ENCODE data around the gene OLFML2B.

Gene OLFML2B

DNA sequence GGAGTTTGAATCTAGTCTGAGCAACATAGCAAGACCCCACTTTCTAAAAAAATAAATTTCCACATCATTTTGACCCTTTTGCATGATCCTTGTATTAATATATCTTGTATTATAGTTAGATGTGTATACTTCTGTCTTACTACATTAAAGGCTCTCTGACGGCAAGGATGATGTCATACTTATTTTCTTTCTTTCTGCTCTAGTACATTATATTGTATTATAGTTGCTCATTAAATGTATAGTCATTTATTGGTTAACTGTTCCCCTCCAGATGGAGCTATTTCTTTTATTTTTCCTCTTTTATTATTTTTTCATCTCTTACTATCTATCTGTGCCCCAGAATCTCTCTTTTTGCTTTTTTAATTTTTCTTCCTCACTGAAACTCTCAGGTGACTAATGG, 15.0 kb upstream of the OLFML2B start:
- in situ Hi-C loops (cut with MboI; ENCODE audit: low sequenced_read_pairs, unreplicated experiment): no loop called here
- no peak for DNase-seq (ENCODE audit: low spot score)
- TF ChIP-seq, protein P1, sequence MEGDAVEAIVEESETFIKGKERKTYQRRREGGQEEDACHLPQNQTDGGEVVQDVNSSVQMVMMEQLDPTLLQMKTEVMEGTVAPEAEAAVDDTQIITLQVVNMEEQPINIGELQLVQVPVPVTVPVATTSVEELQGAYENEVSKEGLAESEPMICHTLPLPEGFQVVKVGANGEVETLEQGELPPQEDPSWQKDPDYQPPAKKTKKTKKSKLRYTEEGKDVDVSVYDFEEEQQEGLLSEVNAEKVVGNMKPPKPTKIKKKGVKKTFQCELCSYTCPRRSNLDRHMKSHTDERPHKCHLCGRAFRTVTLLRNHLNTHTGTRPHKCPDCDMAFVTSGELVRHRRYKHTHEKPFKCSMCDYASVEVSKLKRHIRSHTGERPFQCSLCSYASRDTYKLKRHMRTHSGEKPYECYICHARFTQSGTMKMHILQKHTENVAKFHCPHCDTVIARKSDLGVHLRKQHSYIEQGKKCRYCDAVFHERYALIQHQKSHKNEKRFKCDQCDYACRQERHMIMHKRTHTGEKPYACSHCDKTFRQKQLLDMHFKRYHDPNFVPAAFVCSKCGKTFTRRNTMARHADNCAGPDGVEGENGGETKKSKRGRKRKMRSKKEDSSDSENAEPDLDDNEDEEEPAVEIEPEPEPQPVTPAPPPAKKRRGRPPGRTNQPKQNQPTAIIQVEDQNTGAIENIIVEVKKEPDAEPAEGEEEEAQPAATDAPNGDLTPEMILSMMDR (IDR thresholded peaks at IDR 0.05; ENCODE audit: borderline replicate concordance, control extremely low read depth, extremely low read depth, insufficient read depth, missing control alignments): no peak

DNA sequence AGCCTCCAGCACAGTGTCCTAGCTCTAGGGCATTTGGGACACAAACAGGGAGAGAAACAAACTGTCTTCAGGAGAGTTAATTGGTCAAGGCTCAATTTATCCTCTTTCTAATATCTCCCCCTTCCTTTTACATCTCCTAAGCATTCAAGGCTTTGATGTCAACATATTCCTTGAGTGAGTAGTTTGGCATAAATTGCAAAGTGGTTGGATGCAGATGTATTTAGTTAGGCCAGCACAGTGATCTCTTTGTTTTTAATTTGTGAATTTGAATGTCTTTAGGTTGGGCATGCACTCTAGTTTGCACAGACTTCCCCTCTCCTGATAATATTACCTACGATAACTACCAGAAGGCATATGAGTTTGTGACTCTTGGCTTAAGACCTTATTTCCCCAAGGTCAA, 12.5 kb upstream of the OLFML2B start:
- TF ChIP-seq, protein P1 (IDR thresholded peaks at IDR 0.05; ENCODE audit: borderline replicate concordance, control extremely low read depth, extremely low read depth, insufficient read depth, missing control alignments): no peak
- in situ Hi-C loops (cut with MboI; ENCODE audit: low sequenced_read_pairs, unreplicated experiment): no loop called here
- DNase-seq (ENCODE audit: low spot score): no peak

DNA sequence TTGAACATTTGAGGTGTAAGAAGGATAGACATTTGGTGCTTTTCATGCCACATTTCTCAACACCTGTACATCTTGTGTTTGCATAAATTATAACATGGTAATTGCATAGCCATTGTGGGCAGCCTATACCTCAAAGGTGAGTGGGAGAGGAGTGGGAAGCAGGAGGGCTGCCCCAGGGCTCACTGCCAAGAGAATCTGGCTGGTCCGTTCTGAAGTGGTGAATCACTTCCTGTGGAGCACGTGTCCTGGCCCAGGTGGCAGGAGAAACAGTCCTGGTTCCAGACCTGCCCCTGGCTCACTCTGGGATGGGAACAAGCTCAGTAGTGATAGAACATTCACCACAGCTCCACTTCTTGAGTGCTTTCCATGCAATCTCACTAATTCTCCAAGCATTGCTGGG, 11.6 kb upstream of the OLFML2B start:
- in situ Hi-C loops (cut with MboI; ENCODE audit: low sequenced_read_pairs, unreplicated experiment): no loop called here
- TF ChIP-seq, protein P1 (IDR thresholded peaks at IDR 0.05; ENCODE audit: borderline replicate concordance, control extremely low read depth, extremely low read depth, insufficient read depth, missing control alignments): no peak
- no peak for DNase-seq (ENCODE audit: low spot score)

DNA sequence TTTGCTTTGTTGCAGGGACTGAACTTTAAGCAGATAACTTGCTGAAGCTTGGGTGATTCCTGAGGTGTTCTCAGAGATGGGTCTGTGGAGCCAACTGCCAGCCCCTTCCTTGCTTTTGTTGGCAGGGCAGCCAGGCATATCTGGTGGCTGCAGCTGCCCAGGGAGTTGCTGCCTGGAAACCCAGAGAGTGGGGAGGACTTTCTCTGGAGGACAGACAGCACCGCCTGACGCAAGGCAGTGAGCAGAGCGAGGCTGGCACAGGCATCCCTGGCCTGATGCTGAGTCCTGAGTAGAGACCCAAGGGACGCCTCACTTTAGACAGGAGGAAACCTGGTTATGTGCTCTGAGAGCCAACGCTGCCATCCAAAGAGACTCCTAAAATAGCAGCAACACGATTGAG, 9.8 kb upstream of the OLFML2B start:
- TF ChIP-seq, protein P1 (IDR thresholded peaks at IDR 0.05; ENCODE audit: borderline replicate concordance, control extremely low read depth, extremely low read depth, insufficient read depth, missing control alignments): no peak
- in situ Hi-C loops (cut with MboI; ENCODE audit: low sequenced_read_pairs, unreplicated experiment): no loop called here
- no peak for DNase-seq (ENCODE audit: low spot score)

DNA sequence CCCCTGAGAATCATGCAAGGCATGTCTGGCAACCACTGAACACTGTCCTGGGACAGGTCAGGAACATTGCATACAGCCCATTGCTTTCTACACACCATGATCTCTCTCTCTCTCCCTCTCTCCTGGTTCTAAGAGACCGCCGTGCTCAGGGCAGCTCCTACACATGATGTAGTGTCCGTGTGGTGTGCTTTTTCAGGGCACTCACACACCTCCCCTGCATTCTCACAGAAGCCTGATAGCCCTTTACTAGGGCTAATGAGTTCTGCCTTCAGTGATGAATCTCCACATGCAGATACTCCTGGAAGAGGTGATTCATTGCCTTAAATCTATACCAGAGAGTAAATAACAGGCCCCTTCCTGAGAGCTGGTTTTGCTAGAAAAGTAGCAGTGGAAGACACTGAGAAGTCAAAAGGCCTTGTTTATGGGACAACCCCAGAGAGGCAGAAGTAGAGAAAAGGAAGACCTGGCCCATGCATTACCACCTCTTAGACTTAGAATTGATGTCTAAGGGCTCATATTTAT, 7.2 kb upstream of the OLFML2B start:
- no peak for DNase-seq (ENCODE audit: low spot score)
- TF ChIP-seq, protein P1 (IDR thresholded peaks at IDR 0.05; ENCODE audit: borderline replicate concordance, control extremely low read depth, extremely low read depth, insufficient read depth, missing control alignments): no peak
- in situ Hi-C loops (cut with MboI; ENCODE audit: low sequenced_read_pairs, unreplicated experiment): no loop called here

DNA sequence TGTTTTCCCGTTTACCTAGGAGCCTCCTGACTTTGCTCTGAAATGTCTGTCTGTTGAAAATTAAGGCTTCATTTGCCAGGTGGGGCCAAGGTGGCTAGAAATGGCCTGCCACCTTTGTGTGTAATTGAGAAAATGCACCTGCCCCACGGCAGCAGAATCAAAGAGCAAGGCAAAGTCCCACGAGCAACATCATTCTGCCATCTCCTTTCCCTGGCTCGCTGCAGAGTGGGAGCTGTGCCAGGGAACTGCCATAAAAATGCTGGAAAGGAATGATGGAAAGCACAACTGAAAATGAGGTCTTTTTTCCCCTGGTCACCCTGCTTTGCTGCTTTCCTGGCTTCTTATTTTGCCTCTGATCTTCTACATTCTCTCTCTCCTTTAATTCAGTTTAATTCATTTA, 5.5 kb upstream of the OLFML2B start:
- DNase-seq (ENCODE audit: low spot score): no peak
- TF ChIP-seq, protein P1 (IDR thresholded peaks at IDR 0.05; ENCODE audit: borderline replicate concordance, control extremely low read depth, extremely low read depth, insufficient read depth, missing control alignments): no peak
- in situ Hi-C loops (cut with MboI; ENCODE audit: low sequenced_read_pairs, unreplicated experiment): loop anchor here (10.0 kb wide), 1 partner anchor 234 kb away; no protein-coding TSS in a partner anchor
